Panc1 (cell line): ENCODE results near the gene THADA.

Experiments used
- POLR2AphosphoS5 ChIP-seq: IDR thresholded peaks from 2 replicates; pipeline ENCODE4 v1.6.1; 2012; ENCODE audit warnings: mild to moderate bottlenecking, low read depth, low read length, moderate library complexity
- TF ChIP-seq, protein P1 (sequence below), 2 experiments: IDR thresholded peaks; 2 replicates each; pipeline ENCODE4 v1.6.1; 2011 to 2012; ENCODE audit warnings: low read depth in 2 of 2, control low read depth in 1 of 2, low read length in 1 of 2, mild to moderate bottlenecking in 1 of 2, moderate library complexity in 1 of 2; ENCODE audit not compliant: insufficient read depth in 1 of 2
- TF ChIP-seq, protein P2 (sequence below): fragments of 450-650 bp; IDR thresholded peaks from 2 replicates; pipeline ENCODE4 v1.5.1; 2017; ENCODE audit warnings: mild to moderate bottlenecking

DNA sequence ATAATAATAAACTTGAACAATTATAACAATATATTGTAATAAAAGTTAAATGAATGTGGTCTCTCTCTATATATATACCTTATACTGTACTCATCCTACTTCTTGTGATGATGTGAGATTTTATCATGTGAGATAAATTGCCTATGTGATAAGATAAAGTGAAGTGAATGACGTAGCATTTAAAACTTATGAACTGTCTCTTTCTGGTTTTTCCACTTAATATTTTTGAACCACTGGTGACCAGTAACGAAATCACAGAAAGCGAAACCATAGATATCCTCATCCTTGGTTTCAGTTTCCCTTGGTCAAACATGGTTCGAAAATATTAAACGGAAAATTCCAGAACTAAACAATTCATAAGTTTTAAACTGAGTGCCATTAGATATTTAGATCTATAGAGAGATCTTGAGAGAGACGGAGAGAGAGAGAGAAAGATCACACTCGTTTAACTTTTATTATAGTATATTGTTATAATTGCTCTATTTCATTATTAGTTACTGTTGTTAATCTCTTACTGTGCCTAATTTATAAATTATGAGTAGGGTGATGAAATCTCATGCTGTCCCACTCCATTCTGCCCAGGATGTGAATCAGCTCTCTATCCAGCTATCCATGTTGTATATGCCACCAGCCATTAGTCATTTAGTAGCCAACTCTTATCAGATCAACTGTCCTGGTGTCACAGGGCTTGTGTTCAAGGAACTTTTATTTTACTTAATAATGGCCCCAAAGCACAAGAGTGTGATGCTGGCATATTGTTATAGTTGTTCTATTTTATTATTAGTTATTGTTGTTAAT is 156.8 kb downstream of the THADA start:
- TF ChIP-seq, protein P1, sequence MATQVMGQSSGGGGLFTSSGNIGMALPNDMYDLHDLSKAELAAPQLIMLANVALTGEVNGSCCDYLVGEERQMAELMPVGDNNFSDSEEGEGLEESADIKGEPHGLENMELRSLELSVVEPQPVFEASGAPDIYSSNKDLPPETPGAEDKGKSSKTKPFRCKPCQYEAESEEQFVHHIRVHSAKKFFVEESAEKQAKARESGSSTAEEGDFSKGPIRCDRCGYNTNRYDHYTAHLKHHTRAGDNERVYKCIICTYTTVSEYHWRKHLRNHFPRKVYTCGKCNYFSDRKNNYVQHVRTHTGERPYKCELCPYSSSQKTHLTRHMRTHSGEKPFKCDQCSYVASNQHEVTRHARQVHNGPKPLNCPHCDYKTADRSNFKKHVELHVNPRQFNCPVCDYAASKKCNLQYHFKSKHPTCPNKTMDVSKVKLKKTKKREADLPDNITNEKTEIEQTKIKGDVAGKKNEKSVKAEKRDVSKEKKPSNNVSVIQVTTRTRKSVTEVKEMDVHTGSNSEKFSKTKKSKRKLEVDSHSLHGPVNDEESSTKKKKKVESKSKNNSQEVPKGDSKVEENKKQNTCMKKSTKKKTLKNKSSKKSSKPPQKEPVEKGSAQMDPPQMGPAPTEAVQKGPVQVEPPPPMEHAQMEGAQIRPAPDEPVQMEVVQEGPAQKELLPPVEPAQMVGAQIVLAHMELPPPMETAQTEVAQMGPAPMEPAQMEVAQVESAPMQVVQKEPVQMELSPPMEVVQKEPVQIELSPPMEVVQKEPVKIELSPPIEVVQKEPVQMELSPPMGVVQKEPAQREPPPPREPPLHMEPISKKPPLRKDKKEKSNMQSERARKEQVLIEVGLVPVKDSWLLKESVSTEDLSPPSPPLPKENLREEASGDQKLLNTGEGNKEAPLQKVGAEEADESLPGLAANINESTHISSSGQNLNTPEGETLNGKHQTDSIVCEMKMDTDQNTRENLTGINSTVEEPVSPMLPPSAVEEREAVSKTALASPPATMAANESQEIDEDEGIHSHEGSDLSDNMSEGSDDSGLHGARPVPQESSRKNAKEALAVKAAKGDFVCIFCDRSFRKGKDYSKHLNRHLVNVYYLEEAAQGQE (IDR thresholded peaks at IDR 0.05; ENCODE audit: insufficient read depth in 1 of 2, low read depth in 2 of 2, low read length in 1 of 2) = no peak
- TF ChIP-seq, protein P2, sequence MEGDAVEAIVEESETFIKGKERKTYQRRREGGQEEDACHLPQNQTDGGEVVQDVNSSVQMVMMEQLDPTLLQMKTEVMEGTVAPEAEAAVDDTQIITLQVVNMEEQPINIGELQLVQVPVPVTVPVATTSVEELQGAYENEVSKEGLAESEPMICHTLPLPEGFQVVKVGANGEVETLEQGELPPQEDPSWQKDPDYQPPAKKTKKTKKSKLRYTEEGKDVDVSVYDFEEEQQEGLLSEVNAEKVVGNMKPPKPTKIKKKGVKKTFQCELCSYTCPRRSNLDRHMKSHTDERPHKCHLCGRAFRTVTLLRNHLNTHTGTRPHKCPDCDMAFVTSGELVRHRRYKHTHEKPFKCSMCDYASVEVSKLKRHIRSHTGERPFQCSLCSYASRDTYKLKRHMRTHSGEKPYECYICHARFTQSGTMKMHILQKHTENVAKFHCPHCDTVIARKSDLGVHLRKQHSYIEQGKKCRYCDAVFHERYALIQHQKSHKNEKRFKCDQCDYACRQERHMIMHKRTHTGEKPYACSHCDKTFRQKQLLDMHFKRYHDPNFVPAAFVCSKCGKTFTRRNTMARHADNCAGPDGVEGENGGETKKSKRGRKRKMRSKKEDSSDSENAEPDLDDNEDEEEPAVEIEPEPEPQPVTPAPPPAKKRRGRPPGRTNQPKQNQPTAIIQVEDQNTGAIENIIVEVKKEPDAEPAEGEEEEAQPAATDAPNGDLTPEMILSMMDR = no peak
- no peak for TF ChIP-seq POLR2AphosphoS5
